ENCODE data around the gene MEGF8.

The MEGF8 gene

GRCh38 chr19:42325308-42325895 lies at the start of gene MEGF8:
Gene MEGF8 (plus strand): TSS chr19:42325635. CDS start chr19:42326244, 609 bp downstream.
- peak; percentile 96 for DNase-seq

- DNase-seq = no peak
Measured at GRCh38 chr19:42276284-42276683, 49.2 kb upstream of the MEGF8 start.

DNA sequence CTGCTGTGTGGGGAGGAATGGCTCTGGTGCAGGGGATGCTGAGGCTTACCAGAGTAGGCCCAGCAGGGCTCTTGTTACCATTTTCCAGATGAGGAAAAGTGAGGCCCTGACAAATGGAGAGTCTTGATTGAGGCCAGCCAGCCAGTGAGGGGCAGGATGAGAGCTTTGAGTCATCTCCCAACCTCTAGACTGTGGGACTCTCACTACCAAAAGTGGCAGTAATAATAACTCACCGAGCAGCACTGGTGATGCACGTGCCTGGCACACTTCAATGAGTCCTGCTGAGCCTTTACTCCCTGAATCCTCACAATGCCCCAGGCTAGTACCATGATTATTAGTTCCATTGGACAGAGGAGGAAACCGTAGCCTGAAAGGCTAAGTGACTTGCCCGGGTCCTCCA lies 48.6 kb upstream of the MEGF8 start:
- DNase-seq = no peak

GRCh38 chr19:42277821-42278451 lies 47.5 kb upstream of the MEGF8 start:
- no peak for DNase-seq

DNA sequence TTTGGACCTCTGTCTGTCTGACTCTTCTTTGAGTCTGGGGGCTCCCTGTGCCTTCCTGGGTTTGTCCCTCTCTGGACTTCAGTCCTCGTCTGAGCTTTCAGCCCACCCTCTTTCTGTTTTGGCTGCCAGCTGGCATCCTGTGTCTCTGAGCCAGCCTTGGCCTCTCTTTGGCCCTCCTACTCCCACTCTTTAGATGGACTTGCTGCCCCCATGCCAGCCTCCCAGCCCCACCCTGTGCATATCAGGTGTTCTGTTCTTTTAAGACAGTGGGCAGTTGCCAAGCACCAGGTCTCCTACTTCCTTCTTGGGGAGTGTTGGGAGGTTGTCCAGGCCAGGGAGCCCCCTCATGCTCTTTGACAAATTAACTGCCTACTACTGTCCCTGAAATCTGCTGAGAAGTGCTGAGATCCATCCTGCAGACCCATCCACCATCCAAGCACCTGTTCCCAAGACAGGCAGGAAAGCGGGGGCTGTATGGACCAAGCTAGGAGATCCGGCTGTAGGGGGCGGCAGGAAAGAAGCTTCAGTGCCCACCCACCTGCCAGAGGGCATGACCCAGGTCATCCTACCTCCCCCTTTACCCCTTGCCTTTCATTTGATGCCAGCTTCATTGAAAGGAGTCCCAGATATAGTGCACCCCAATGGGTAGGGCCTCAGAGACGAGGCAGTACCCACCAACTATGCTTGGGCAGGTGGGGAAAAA lies 46.8 kb upstream of the MEGF8 start:
- no peak for DNase-seq

DNA sequence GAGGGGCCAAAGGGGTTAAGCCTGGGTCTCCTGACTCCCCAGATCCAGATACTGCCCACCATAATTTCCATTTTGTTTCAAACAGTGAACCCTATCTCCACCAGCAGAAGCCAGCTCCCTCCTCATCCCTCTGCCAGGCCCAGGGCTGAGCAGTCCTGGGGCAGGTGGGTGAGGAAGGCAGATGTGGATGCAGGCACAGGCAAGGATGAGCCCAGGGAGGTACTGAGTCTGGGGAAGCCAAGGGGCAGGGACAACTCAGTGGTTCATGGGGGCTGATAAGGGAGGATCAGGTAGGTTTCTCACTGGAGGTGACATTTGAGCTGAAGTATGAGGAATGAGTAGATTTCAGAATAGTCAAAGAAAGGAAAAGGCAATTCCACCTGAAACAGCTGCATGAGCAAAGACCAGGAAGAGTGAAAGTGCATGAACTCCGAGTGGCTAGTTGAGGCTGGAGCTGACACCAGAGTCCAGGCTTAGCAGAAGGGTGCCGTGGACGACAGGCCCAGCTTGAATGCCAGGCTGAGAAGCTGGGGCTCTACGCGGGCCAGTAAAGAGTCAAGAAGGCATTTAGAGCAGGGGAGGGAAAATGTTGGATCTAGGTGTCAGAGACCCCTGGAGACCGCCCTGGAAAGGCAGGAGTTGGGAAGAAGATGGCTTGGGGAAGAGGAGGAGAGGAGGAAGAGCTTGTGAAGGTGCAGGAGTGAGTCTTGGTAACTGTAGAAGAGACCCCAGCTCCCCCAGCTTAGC lies 46.1 kb upstream of the MEGF8 start:
- no peak for DNase-seq

DNA sequence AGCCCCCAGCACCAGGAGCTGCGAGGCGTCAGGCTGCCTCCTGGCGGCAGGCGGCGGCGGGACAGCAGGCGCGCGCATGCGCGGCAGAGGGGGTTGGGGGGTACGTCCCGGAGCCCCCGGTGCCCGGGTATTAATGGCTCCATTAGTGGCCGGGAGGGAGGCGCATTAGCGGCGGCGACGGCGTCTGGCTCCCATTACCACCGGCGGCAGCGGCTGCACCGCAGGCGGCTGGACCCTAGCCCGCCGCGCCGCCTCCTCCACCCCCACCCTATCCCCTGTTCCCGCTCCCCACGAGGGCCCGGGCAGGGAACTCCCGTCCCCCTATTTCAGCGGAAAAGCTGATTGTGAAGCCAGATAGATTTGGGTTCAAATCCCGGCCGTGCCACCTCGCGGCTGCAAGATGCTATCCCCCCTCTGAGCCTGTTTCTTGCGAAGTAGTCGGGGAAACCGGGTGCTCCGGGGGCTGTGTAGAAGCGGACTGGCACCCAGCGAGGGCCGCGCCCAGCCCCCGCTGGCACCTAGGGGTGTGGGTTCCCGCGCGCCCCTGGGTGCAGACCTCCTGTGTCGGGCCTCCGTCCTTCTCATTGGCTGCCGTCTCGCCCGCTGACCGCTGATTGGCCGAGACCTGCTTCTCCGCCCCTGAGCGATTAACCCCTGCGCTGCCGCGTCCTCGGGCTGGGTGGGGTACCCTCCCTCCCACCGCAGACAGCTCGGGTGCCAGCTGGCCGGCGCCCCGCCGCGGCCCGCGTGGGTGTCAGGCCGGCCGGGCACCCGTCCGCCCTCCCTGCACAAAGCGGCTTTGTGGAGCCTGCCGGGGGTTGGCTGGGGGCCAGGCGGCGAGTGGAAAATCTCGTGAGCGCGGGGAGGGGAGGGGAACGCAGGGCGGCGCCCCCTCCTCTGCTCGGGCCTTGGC lies 45.3 kb upstream of the MEGF8 start:
- peak; percentile 86 for DNase-seq

- no peak for DNase-seq
Measured at GRCh38 chr19:42280815-42281145, 44.7 kb upstream of the MEGF8 start.

- no peak for DNase-seq
Measured at GRCh38 chr19:42281146-42281826, 44.1 kb upstream of the MEGF8 start.

- no peak for DNase-seq
Measured at GRCh38 chr19:42281827-42282762, 43.3 kb upstream of the MEGF8 start.

GRCh38 chr19:42282819-42283187 lies 42.6 kb upstream of the MEGF8 start:
- no peak for DNase-seq

GRCh38 chr19:42283188-42284065 lies 42.0 kb upstream of the MEGF8 start:
- DNase-seq = peak; percentile 96

- peak; percentile 82 for DNase-seq
Measured at GRCh38 chr19:42284066-42284501, 41.4 kb upstream of the MEGF8 start.

- DNase-seq = no peak
Measured at GRCh38 chr19:42284591-42285341, 40.7 kb upstream of the MEGF8 start.

DNA sequence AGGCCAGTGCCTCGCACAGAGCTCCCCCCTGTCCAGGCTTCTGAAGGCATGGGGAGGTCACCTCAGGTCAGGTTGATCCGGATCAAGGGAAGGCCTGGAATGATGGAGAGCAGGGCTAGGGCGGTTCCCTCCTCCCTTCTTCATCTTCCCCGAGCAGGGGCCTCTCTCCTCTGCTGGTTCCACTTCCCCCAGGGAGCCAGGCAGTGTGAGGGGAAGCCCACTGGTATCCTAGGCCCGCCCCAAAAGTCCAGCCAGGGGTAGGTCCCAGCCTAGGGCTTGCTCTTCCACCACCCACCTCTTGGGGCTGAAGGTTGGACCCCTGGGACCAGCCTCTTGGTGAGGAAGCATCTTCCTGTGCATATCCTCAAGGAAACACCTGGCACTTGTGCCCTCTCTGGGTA lies 39.9 kb upstream of the MEGF8 start:
- DNase-seq = no peak

DNA sequence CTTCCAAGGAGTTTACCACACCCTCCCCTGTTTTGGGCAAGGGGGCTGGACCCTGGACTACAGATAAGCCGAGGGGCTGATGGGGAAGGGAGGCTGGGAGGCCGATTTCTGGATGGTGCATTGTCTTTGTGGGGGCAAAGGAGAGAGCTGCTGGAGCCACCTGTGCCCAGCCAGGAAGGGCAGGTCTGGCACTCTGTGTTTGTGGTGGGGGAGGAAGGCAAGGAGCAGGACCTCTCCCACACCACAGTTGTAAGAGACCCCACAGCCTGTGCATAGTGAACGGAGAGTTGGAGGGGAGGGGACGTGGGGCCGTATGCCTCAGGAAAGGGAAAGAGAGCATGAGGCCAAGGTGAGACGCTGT lies 39.5 kb upstream of the MEGF8 start:
- DNase-seq = no peak

DNA sequence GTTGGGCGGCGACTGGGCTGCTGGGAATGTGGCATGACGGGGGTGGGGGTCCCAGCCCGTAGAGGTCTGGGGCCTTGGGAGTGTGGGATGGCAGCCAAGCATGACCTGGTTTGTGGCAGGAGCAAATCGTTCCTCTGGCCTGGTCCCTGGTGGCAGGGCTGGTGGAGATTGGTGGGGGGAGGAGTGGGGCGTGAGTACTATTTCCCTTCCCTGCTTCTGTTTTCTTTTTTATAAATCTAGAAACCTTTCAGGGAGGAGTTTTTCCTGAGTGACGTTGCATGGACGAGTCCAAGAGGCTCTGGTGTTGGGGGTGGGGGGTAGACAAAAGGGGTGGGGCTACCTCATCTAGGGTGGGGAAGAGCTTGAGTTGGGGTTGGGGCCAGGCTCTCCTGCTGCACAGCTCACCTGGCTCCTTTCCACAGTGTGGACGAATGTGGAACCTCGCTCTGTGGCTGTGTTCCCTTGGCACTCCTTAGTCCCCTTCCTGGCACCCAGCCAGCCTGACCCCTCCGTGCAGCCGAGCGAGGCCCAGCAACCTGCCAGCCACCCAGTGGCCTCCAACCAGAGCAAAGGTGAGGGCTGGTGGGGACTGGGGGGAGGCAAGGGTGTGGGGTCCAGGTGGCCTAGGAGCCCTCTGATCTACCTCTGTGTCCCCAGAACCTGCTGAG lies 39.0 kb upstream of the MEGF8 start:
- no peak for DNase-seq

DNA sequence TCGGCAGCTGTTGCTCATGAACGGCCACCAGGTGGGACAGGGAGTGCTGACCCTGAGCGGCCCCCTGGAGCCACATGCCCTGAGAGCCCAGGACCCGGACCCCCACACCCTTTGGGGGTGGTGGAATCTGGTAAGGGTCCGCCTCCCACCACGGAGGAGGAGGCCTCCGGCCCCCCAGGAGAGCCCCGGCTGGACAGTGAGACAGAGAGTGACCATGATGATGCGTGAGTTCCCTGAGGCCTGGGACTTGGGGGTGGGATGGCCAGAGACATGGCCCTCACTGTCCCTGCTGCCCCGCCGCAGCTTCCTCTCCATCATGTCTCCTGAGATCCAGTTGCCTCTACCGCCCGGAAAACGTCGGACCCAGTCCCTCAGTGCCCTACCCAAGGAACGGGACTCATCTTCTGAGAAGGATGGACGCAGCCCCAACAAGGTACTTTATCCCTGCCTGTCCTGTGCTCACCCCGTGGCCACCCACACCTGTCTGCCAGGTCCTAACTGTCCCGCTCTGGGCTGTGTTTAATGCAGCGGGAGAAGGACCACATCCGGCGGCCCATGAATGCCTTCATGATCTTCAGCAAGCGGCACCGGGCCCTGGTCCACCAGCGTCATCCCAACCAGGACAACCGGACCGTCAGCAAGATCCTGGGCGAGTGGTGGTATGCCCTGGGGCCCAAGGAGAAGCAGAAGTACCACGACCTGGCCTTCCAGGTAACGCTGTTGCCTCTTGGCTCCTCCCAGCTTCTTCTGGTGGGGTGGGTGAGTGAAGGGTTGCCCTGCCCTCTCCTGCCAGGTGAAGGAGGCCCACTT lies 38.2 kb upstream of the MEGF8 start:
- no peak for DNase-seq
